ENCODE measurements around the gene KMT2D. TPM values are rescaled to one million over a fixed set of nuclear protein-coding genes. Genes with fewer than 3 reads are reported as not detected.

Gene KMT2D
- total RNA-seq, 1 experiment from 2014 or later: 17.0 TPM

DNA sequence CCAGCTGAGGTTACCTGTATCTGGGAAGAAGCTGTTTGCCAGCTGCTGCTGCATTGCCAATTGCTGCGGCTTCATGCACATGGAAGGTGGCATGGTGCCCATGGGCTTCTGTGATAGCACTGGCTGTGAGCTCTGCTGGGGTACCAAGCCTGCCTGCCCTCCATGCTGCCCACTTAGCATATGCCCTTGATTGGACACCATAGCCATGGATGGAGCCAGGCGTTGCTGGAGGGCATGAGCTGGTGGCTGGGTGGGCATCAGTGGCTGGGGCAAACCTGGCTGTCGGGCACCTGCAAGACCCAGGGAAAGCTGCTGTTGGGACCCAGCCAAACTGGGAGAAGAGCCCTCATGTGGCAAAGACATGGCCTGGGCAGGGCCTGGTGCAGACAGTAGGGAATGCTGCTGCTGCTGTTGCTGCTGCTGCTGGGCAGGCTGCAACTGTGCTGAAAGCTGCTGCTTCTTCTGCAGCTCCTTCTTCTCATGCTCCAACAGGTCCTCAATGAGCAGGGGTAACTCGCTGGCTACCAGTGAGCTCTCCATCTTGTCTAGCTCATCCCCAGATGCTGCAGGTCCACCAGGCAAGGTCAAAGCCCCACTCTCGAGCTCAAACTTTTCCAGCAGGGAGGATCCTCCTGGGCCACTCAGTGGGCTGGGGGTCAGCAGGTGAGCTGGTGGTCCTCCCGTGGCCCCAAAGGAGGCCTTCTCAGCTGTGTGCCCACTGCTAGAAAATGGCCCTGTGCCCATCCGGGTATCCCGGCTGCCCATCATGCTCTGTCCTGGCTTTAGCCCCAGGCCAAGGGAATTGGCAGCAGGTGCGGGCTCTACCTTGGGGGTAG lies 23.3 kb downstream of the KMT2D start:
- no peak for DNase-seq (ENCODE audit: low read depth)

DNA sequence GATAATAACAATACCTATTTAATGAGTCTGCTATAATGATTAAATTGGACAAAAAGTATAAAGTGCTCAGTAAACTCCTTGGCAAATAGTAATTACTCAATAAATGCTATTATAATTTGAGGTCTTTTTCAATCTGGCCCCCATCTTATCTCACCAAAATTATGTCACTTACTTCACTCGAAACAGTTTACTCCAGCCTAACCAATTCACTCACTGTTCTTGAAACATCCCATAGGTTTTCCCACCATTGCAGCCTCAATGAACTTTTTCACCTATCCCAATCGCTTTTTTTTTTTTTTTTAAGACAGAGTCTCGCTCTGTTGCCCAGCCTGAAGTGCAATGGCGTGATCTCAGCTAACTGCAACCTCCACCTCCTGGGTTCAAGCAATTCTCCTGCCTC lies 24.6 kb downstream of the KMT2D start:
- no peak for DNase-seq (ENCODE audit: low read depth)

DNA sequence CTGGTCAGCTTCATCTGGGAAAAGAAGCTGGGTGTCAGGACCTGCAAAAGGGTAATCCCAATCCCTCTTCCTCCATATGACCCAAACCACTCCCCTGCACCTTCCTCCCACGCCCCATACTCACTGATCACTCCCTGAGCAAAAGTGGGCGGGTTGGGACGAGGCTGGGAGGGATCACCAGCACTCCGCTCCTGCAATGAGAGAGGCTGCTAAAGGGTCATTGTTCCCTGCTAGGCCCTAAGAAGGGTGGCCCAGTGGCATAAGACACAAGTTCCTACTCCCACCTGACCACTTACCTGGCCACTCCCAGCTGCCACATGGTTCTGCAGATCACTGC lies 26.3 kb downstream of the KMT2D start:
- no peak for DNase-seq (ENCODE audit: low read depth)

DNA sequence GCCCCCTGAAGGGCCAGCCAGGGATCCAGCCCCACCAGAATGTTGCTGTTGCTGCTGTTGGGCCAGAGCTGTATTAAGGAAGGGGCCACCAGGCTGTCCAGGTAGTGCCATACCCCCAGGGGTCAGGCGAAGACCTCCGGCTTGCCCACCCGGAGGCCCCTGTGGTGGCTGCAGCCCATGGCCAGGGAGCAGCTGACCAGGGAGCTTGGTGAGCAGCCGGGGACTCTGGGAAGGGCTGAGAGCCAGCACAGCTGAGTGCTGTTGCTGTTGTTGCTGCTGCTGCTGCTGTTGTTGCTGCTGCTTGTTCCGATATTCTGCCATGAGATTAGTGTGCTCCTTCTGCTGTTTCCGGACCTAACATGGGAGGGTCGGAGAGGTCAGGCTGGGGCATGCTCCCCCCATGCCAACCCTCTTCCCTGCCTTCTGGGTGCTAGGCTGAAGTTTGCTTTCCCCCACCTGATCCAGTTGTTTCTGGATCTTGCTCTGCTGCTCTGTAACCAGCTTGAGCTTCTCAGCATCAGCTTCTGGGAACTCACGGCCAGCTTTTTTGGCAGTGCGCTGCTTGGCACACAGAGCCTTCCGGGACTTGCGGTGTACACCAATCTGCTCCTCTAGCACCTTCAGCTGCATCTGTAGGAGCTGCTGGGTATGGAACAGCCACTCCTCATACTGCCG lies 26.8 kb downstream of the KMT2D start:
- no peak for DNase-seq (ENCODE audit: low read depth)

DNA sequence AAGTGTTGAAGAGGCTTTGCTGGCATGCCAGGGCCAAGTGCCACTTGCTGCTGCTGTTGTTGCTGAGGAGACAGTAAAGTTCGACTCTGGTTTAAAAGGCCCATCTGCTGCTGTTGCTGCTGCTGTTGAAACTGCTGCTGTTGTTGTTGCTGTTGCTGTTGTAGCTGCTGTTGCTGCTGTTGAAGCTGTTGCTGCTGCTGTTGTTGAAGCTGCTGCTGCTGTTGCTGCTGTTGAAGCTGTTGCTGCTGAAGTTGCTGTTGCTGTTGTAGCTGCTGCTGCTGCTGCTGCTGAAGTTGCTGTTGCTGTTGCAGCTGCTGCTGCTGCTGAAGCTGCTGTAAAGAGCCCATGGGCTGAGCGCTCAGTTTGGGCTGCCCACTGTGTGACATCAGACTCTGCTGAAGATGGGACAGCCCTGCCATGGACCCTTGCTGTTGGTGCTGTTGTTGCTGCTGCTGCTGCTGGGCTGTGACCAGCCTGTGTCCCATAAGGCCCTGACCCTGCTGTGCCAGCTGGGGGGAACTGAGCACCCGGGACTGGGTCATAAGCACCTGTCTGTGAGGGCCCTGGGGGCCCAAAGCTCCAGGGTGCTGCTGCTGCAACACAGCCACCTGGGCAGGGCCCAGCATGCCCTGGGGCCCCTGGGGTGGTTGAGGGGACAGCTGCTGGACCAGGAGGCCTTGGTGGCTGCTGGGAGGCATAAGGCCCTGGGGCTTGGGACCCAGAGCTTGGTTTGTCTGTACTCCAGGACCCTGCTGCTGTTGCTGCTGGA lies 27.7 kb downstream of the KMT2D start:
- no peak for DNase-seq (ENCODE audit: low read depth)

DNA sequence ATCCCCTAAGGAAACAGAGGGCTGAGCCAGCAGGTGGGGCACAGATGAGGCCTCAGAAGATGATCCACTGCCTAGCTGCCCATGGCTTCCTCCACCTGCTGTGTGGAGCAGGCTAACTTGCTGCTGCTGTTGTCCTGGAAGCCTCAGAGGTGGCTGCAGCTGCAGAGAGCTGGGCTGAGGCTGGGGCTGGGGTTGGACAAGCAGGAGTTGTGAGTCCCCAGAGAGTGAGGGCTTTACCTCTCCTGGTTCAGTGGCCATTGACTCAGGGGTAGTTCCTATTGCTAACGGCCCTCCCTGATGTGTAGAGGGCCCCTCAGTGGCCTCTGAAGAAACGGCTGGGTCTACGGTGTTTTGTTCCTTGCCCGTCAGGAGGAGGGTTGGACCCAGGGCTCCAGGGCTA lies 28.3 kb downstream of the KMT2D start:
- no peak for DNase-seq (ENCODE audit: low read depth)

DNA sequence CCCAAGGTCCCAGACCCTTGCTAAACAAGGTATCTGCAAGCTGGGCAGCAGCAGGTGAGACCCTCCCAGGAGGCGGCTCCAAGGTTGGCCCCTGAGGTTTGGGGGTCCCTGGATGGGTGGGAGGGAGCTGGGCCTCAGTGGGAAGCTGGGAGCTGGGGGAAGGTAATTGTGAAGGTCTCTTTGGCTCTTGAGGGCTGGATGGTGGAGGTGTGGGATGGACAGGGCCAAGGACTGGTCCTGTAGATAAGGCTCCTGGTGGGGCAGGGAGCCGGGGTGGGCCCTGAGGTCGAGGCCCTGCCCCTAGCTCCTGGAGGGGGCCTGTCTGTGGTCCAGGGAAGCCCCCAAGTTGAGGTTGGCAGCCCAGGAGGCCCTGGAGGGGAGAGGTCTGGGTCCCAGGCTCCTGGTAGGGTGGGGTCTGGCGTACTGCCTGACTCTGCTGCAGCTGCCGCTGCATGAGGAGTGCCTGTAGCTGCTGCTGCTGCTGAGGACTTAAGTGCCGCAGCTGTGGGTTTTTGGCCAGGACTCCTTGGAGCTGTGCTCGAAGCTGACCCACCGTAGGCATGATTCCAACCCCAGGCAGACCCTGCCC lies 28.9 kb downstream of the KMT2D start:
- DNase-seq (ENCODE audit: low read depth): no peak

DNA sequence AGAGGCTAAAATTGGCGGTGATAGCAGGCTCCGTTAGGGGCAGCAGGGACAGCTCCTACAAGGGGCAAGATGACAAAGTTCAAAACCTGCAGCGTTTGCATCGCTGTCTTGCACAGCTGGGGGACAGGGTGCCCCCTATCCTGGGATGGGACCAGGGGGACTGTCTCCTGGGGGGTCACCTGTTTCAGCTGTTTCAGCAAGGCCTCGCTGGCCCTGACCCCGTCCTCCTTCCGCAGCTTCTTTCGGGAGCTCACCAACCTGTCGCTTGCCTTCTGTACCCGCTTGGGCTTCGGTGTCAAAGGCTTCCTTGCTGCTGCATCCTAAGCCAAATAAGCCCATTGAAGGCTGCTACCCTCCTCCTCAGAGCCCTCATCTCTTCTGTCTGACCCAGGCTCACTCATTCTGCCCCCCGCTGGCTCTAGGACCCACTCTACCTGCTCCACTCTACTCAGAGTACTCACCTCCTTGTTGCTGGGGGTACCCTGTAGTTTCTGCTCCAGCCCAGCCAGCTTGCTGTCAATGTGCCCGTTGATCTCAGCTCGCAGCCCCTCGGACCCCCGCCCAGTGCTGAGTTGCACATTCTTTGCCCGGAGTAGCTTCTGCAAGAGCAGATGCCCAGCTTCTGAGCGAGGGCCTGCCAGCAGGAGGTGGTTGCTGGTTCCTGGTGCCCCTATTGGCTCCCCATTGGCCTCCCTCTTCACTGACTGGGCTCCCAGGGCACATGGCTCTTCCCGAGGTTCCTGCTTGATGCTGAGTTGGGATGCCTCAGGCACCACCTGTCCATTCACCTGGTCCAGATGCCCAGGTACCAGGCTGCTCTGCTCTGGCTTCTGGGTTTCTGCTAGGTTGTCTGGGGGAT lies 29.7 kb downstream of the KMT2D start:
- DNase-seq (ENCODE audit: low read depth): no peak

DNA sequence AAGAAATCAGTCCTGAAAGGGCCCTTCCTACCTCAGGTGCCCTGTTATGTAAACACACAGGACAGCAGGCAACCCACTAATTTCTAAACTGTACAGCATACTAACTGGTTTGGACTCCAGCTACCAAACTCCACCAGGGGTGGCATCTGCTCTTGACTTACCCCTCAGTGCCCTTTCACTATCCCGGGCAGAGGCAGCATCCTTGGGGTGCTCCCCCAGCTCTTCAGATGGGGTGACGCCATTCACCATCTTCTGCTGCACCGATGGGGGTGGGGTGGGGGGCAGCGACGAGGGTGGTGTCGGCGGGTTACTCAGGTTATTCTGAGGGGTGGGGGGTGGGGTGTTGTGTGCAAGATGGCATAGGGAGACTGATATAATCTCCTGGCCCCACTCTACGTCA lies 30.5 kb downstream of the KMT2D start:
- DNase-seq (ENCODE audit: low read depth): no peak

DNA sequence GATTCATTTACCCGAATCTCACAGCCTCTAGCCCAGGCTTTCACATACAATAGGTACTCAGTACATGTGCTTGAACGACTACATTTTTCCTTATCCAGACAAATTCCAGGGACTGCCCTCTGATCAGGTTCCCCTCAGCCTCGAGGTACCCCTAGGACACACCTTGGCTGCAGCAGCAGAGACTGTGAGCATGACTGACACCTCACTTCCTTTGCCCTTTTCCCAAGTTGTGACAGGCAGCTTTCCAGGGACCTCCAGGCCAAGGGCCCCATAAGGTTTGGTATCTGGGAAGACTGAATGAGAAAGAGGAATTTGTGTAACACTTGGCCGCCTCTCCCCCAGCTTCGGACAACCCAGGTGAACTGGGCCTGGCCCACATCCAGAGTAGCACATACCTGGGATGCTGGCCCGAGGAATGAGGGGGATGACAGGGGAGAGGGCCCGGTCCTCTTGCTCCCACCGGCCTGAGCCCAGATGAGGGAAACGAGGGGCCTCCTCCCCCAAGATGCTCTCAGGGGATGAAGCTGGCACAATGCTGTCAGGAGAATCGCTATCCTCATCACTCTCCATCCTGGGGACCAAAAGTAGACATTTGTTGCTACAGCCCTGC lies 31.8 kb downstream of the KMT2D start:
- no peak for DNase-seq (ENCODE audit: low read depth)

DNA sequence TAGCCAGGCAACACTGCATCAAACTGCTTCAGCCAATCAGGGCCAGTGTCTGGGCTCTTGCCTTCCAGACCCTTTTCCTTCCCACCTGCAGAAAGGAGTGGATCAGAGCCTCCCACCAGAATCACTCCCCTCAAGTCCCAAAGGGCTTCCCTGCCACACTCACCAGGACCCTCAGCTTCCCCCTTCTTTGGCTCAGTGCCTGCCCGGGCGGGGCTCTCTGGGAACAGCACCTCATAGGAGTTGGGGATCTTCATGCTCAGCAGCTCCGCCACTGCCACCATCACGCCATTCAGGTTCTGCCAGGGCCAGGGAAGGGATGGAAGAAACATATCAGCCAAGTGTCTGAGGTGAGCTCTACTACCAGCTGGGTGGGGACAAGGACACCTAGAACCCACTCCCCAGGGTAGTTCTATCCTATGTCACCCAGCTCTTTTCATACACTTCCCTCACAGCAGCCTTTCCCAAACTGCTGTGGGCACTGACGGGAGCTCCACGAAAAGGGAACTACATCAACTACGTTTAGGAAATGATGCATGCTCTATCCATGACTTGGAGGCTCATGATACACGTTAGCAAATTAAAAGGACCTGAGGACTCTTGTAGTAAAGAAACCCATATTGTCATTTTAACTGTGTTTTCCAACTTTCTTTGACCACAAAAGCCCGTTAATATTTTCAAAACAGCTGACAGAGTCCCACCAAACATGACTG lies 32.6 kb downstream of the KMT2D start:
- DNase-seq (ENCODE audit: low read depth): no peak

DNA sequence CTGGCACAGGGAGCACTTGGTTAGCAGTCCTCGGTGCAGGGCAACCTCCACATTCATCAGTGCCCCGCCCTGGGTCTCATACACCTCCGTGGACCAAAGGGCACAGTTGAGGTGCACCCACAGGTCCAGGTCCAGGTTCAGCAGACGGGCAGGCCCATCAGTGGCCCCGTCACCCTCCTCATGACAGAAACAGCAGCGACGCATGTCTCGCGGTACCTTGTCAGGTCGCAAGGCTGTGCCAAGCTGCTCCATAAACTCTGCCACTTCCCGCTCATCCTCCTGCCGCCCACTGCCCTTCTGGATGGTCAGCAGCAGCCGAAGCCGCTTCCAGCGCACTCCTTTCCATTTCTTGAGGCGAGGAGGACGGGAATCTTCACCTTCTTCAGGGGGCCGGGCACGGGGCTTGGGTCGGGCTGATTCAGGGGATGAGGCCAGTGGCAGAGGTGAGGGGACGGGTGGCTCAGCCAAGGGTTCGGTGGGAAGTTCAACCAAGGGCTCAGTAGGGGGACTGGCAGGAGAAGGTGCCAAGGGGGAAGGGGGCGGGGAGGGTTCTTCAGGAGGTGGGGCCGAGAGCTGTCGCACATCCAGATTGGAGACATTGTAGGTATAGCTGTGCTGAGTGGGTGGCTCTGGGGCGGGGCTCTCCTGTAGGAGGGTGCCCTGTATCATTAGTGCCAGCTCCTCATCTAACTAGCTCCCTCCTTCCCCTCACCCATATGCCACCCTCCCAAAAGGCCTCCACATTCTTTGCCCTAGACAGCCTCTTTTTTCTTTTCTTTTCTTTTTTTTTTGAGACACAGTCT lies 33.7 kb downstream of the KMT2D start:
- DNase-seq (ENCODE audit: low read depth): no peak

DNA sequence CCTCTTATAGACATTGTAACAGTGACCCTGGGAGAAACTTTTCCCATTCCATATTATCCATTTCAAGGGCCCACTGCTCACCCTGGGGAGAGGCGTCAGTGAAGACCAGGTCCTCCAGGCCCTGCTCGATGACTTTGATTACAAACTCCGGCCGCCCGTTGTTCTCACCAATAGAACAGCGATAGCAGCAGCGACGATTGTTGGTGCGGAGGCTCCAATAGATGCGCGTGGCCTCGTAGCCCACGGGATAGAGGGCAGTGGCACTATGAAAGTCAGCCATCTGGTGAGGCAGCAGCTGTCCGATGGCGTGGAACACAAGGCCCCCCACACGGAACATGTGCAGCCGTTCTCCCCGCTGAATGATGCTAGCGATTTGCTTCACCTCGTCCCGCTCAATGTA lies 34.5 kb downstream of the KMT2D start:
- no peak for DNase-seq (ENCODE audit: low read depth)

DNA sequence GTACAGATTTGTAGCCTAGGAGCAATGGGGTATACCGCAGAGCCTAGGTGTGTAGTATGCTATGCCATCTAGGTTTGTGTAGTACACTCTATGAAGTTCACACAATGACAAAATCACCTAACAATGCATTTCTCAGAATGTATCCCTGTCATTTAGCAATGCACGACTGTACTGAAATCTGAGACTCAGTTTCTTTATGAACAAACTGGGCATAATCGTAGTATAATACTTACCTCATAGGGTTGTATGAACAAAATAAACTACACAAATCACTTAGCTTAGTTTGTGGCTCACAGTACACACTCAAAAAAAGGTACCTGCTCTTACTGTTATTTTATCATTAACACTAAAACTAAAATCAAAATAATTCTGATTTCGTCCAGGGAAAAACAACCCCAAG lies 35.1 kb downstream of the KMT2D start:
- DNase-seq (ENCODE audit: low read depth): no peak

DNA sequence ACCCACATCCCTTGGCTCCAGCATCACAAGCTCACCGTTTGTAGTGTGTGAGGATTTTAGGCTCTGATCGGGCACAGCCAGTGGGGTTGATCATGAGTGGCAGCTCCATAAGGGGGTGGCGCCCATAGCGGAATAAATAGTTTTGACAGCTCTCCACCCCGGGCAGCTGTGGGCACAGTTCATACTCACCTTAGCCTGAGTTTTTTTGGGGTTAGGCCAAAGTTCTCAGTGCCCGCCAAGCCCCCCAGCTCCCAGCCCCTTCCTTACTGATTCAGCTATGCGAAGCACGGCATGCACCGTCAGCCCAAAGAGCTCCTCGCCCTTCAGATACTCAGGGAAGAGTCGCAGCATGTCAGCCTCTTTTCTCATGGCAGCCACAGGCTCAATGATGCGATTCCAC lies 36.1 kb downstream of the KMT2D start:
- no peak for DNase-seq (ENCODE audit: low read depth)

DNA sequence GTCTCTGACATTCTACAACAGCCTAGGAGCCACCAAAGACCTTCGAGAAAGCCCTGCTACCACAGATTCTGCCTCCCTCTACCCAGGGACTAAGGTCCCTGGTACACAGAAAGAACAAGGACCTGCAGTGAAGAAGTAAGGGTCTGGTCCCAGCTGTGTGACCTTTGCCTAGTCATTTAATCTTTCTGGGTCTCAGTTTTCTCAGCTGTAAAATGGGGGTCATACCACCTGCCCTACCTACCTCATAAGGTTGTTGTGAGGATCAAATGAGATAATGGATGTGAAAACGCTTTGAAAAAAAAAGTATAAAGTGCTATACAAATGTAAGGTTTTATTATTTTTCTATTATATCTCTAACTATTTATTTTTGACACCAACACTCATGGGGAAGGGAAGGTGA lies 36.8 kb downstream of the KMT2D start:
- no peak for DNase-seq (ENCODE audit: low read depth)

DNA sequence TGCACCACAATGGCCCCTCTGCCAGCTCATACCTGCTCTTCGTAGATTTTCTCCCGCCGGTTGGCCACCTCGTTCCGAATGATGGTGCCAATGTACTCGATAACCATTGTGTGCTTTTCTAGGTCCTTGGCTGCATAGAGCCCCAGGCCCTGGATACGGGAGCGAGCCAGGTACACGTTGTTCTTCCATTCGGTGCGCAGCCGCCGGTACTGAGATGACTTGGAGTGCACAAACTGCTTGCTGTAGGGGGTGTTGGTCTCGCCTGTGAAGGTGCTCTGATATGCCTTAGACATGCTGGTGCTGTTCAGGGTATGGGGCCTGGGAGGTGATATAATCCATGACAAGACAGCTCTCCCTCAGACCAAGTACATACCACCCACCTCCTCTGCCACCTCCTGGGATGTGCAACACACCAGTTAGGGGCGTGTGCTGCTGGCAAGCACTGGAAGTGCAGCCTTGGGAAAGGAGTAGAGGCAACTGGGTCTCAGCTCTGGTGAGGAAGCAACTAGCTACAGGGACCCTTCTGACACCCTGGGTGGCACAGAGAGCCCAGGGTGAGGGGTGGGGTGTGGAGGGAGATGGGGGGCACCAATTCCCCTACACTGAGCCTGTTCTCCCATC lies 37.9 kb downstream of the KMT2D start:
- no peak for DNase-seq (ENCODE audit: low read depth)

DNA sequence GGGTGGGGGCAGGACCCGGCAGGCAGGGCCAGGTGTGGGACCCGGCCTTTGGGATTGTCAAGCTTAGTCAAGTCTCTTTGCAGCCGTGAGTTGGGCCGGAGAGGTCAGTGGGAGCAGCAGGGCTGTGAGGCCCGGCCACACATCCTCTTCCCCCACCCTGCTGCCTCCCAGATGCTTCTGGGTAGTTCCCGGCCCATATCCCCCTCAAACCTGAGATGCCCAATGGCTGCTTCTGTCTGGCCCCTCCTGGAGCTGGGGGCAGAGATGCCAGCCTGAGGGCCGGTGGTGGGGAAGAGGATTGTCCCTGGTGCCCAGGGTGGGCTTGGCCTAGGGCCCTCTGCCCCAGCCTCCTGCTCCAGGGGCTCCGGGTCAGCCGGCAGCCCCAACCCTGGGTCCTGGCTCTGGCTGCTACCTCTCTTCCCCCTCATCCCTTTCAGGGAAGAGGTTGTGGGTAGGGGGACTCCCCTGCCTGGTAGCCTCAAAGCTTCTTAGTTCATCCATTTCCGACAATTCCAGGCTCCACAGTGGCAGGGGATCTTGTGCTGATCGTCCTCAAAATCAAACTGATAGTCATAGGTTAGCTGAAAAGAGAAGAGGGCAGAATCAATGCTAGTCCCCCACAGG lies 39.2 kb downstream of the KMT2D start:
- DNase-seq (ENCODE audit: low read depth): no peak
